Myocyte (in vitro differentiated cells): ENCODE data around the gene ZBTB32. TPM values are rescaled to one million over a fixed set of nuclear protein-coding genes. Genes with fewer than 3 reads are reported as not detected.

Experiments
- total RNA-seq: library from RNA; depleted of rRNA; stranded (reverse); fragments of >200 nt; gene quantifications from 2 replicates; pipeline ENCODE4 v1.2.3, GENCODE V29; 2014

Gene ZBTB32
- total RNA-seq, 1 donor from 2014 or later: 0.11 TPM

Other genes starting within 250 kb of the ZBTB32 start
- gene KRTDAP, start 214.1 kb upstream of the ZBTB32 start, total RNA-seq: not detected in 2 replicates
- 3.0 and 9.7 TPM in 2 replicates for gene DMKN, start 190.9 kb upstream of the ZBTB32 start, total RNA-seq
- not detected in 2 replicates for gene SBSN, start 176.2 kb upstream of the ZBTB32 start, total RNA-seq
- not detected in 2 replicates for gene GAPDHS, start 171.1 kb upstream of the ZBTB32 start, total RNA-seq
- gene TMEM147, start 158.9 kb upstream of the ZBTB32 start, total RNA-seq: 124 and 137 TPM in 2 replicates
- gene ATP4A, start 140.9 kb upstream of the ZBTB32 start, total RNA-seq: not detected in 2 replicates
- not detected in 2 replicates for gene PMIS2, start 118.4 kb upstream of the ZBTB32 start, total RNA-seq
- gene HAUS5, start 91.8 kb upstream of the ZBTB32 start, total RNA-seq: 4.8 and 6.5 TPM in 2 replicates
- gene RBM42, start 75.5 kb upstream of the ZBTB32 start, total RNA-seq: 68.9 and 72.6 TPM in 2 replicates
- not detected in 2 replicates for gene ETV2, start 62.8 kb upstream of the ZBTB32 start, total RNA-seq
- gene COX6B1, start 56.2 kb upstream of the ZBTB32 start, total RNA-seq: 513 and 547 TPM in 2 replicates
- gene UPK1A, start 38.0 kb upstream of the ZBTB32 start, total RNA-seq: not detected in 2 replicates
- gene KMT2B, start 13.4 kb downstream of the ZBTB32 start, total RNA-seq: 11.1 and 11.2 TPM in 2 replicates
- 1.8 and 4.8 TPM in 2 replicates for gene IGFLR1, start 37.9 kb downstream of the ZBTB32 start, total RNA-seq
- 9.7 and 12.0 TPM in 2 replicates for gene U2AF1L4, start 40.9 kb downstream of the ZBTB32 start, total RNA-seq
- gene PSENEN, start 41.1 kb downstream of the ZBTB32 start, total RNA-seq: 32.5 and 32.8 TPM in 2 replicates
- gene LIN37, start 44.0 kb downstream of the ZBTB32 start, total RNA-seq: 10.6 and 18.1 TPM in 2 replicates
- gene HSPB6, start 52.5 kb downstream of the ZBTB32 start, total RNA-seq: 0.21 and 0.37 TPM in 2 replicates
- gene PROSER3, start 53.6 kb downstream of the ZBTB32 start, total RNA-seq: 3.2 and 3.6 TPM in 2 replicates
- 1.5 and 3.8 TPM in 2 replicates for gene ARHGAP33, start 71.0 kb downstream of the ZBTB32 start, total RNA-seq
- not detected in 2 replicates for gene PRODH2, start 108.3 kb downstream of the ZBTB32 start, total RNA-seq
- not detected in 2 replicates for gene NPHS1, start 147.9 kb downstream of the ZBTB32 start, total RNA-seq
- not detected in 2 replicates for gene KIRREL2, start 152.4 kb downstream of the ZBTB32 start, total RNA-seq
- gene APLP1, start 164.0 kb downstream of the ZBTB32 start, total RNA-seq: 10.4 and 30.5 TPM in 2 replicates
- gene NFKBID, start 196.0 kb downstream of the ZBTB32 start, total RNA-seq: 1.2 and 2.2 TPM in 2 replicates
- not detected in 2 replicates for gene HCST, start 198.0 kb downstream of the ZBTB32 start, total RNA-seq
- not detected in 2 replicates for gene TYROBP, start 203.7 kb downstream of the ZBTB32 start, total RNA-seq
- gene LRFN3, start 231.8 kb downstream of the ZBTB32 start, total RNA-seq: 5.3 and 8.3 TPM in 2 replicates